Aorta (tissue), 5 donors: ENCODE data around the gene ITCH. TPM values are rescaled to one million over a fixed set of nuclear protein-coding genes. Genes with fewer than 3 reads are reported as not detected.
"Not testable (repeated sequence)": the region's sequence is repeated elsewhere in the genome, so short reads cannot be mapped to it uniquely, and the experiment has no call there.

Source experiments
- ATAC-seq: fragments of 200-7000 bp; cut with Tn5 transposase; one replicate; pipeline ENCODE4 v1.9.1; 2022; ENCODE audit warnings: moderate library complexity; ENCODE audit not compliant: low FRiP score
- DNase-seq, 2 donors: peaks; one replicate each; pipeline ENCODE4 v3.0.0-alpha.2; 2020
- H3K27ac ChIP-seq, 2 donors: one replicate each; pipeline ENCODE4 v1.5.1; 2013; ENCODE audit warnings: low read length in 2 of 2, mild to moderate bottlenecking in 2 of 2, moderate library complexity in 2 of 2, control low read depth in 1 of 2, inconsistent platforms in 1 of 2, low read depth in 1 of 2
- H3K27me3 ChIP-seq, 2 donors: one replicate each; pipeline ENCODE4 v1.6.1; 2013; ENCODE audit warnings: control low read depth in 1 of 2, low read length in 1 of 2, mild to moderate bottlenecking in 1 of 2, moderate library complexity in 1 of 2; ENCODE audit not compliant: insufficient read depth in 2 of 2, control insufficient read depth in 1 of 2
- H3K36me3 ChIP-seq, 2 donors: one replicate each; pipeline ENCODE4 v1.6.1; 2013; ENCODE audit warnings: control low read depth in 1 of 2, low read length in 1 of 2, mild to moderate bottlenecking in 1 of 2; ENCODE audit not compliant: insufficient read depth in 2 of 2, control insufficient read depth in 1 of 2
- H3K4me1 ChIP-seq, 2 donors: one replicate each; pipeline ENCODE4 v1.6.1; 2013; ENCODE audit warnings: low read length in 2 of 2, control low read depth in 1 of 2, mild to moderate bottlenecking in 1 of 2, moderate library complexity in 1 of 2; ENCODE audit not compliant: insufficient read depth in 2 of 2, control insufficient read depth in 1 of 2
- H3K4me3 ChIP-seq, 2 donors: one replicate each; pipeline ENCODE4 v1.5.1; 2013; ENCODE audit warnings: low read length in 2 of 2, control low read depth in 1 of 2, mild to moderate bottlenecking in 1 of 2
- H3K9me3 ChIP-seq: one replicate; pipeline ENCODE4 v1.6.1; 2013; ENCODE audit warnings: mild to moderate bottlenecking, low read length; ENCODE audit not compliant: control insufficient read depth
- WGBS, 2 donors: extraction: QIAGEN DNeasy Blood & Tissue Kit; methylation state at CpG; one replicate each; pipeline ENCODE4 v1.1.7; 2013; 5-methylcytosine and 5-hydroxymethylcytosine counted together
- intact Hi-C, 2 donors: fragments of 100-400 bp; cut with DNase I; formaldehyde crosslinking; loops; one replicate each; pipeline versions ENCODE4 v1.14.2 to v1.15.0; 2022
- polyA plus RNA-seq, 2 donors: library from polyadenylated mRNA; stranded (reverse); fragments of 200-250 nt; gene quantifications; one replicate each; pipeline ENCODE4 v1.2.3, GENCODE V29; 2013
- total RNA-seq, 2 donors: library from RNA; stranded (reverse); fragmentation: NEBNext Ultra II Directional; extraction: Animal tissue kit (Norgen Biotek cat#: 25700); gene quantifications; one replicate each; pipeline ENCODE4 v1.2.1, GENCODE V29; 2021
- donor health status: healthy with polysubstance abuse.
- donor health status: Bipolar disorder and iron deficiency.
- donor health status: DM: no; HTN: no; CAD: no.
- donor health status: DM: no; HTN: no; CAD: no.
- donor health status: DM: yes; HTN: yes; CAD: no.

ITCH gene
- total and polyA plus RNA-seq, 4 donors: 11.7 to 66.2 (median 36.8) TPM

- H3K36me3 ChIP-seq: no peaks in the 10 kb centered on the region
- no peak for ATAC-seq
- no peaks in the 10 kb centered on the region for H3K9me3 ChIP-seq
- no peak overlapping the region for H3K27ac ChIP-seq
- H3K27me3 ChIP-seq: no peaks in the 10 kb centered on the region
- no peak overlapping the region for H3K4me3 ChIP-seq
- H3K4me1 ChIP-seq: no peaks in the 10 kb centered on the region
- DNase-seq: no peak
- WGBS, 2 donors: 44 to 49% methylated on average over 6 of the region's 6 CpGs
- intact Hi-C loops: no loop called here
These were observed 109.3 kb downstream of the ITCH start for GRCh38 chr20:34472246-34472925.

- H3K36me3 ChIP-seq: no peaks in the 10 kb centered on the region
- H3K27ac ChIP-seq: no peak overlapping the region
- WGBS, 2 donors: 75 to 81% methylated on average over 5 of the region's 5 CpGs
These were observed 110.3 kb downstream of the ITCH start for GRCh38 chr20:34473262-34473883.

GRCh38 chr20:34475979-34476736 is 113.1 kb downstream of the ITCH start:
- Histone ChIP-seq H3K27ac (no peak overlapping the region), H3K9me3 (no peaks in the 10 kb centered on the region), H3K4me1 (no peaks in the 10 kb centered on the region), H3K4me3 (no peak overlapping the region), H3K36me3 (no peaks in the 10 kb centered on the region), H3K27me3 (no peaks in the 10 kb centered on the region)
- DNase-seq (peak; percentile 66 to 88), ATAC-seq (peak; percentile 93)
- intact Hi-C loops: loop anchor here in 1 of 2 donors (5.0 kb wide), 1 partner anchor 164 kb away; no protein-coding TSS in a partner anchor
- WGBS, 2 donors: 7 to 15% methylated on average over 38 of the region's 38 CpGs

More at GRCh38 chr20:34473262-34473883, 110.3 kb downstream of the ITCH start:
- no peaks in the 10 kb centered on the region for H3K27me3 ChIP-seq
- DNase-seq (no peak), ATAC-seq (no peak)
- H3K9me3 ChIP-seq: no peaks in the 10 kb centered on the region
- H3K4me1 ChIP-seq: no peaks in the 10 kb centered on the region
- intact Hi-C loops: no loop called here
- H3K4me3 ChIP-seq: no peak overlapping the region

- WGBS, 2 donors: 94 to 95% methylated on average over 4 of the region's 4 CpGs
- ATAC-seq (no peak), DNase-seq (no peak)
- Histone ChIP-seq H3K36me3 (no peaks in the 10 kb centered on the region), H3K27me3 (no peaks in the 10 kb centered on the region), H3K4me3 (no peak overlapping the region), H3K27ac (no peak overlapping the region), H3K9me3 (no peaks in the 10 kb centered on the region), H3K4me1 (no peaks in the 10 kb centered on the region)
- intact Hi-C loops: loop anchor here in 1 of 2 donors (5.0 kb wide), 1 partner anchor 167 kb away; no protein-coding TSS in a partner anchor
These were observed 116.6 kb downstream of the ITCH start for GRCh38 chr20:34479627-34480026.

- H3K27ac ChIP-seq, DNase-seq, H3K27me3 ChIP-seq, H3K9me3 ChIP-seq, H3K4me1 ChIP-seq, ATAC-seq, H3K4me3 ChIP-seq, H3K36me3 ChIP-seq, intact Hi-C loops: not testable (repeated sequence)
- WGBS, 2 donors: 62 to 96% methylated on average over 1 of the region's 1 CpG
These were observed 119.1 kb downstream of the ITCH start for GRCh38 chr20:34482154-34482553.

- DNase-seq, H3K4me1 ChIP-seq, H3K4me3 ChIP-seq, H3K27ac ChIP-seq, ATAC-seq, H3K9me3 ChIP-seq, H3K27me3 ChIP-seq, intact Hi-C loops, H3K36me3 ChIP-seq: not testable (repeated sequence)
- 94 to 95% methylated on average over 3 of the region's 3 CpGs for WGBS, 2 donors
These were observed 120.6 kb downstream of the ITCH start for GRCh38 chr20:34483585-34484220.

- H3K9me3 ChIP-seq: no peaks in the 10 kb centered on the region
- intact Hi-C loops: no loop called here
- H3K4me1 ChIP-seq: no peaks in the 10 kb centered on the region
- H3K36me3 ChIP-seq: no peaks in the 10 kb centered on the region
- H3K27me3 ChIP-seq: no peaks in the 10 kb centered on the region
- H3K27ac ChIP-seq: no peak overlapping the region
- ATAC-seq (no peak), DNase-seq (no peak)
- no peak overlapping the region for H3K4me3 ChIP-seq
- 68 to 80% methylated on average over 4 of the region's 4 CpGs for WGBS, 2 donors
These were observed 122.1 kb downstream of the ITCH start for GRCh38 chr20:34485068-34485634.

GRCh38 chr20:34491226-34491931 is 128.3 kb downstream of the ITCH start:
- ATAC-seq (no peak), DNase-seq (no peak)
- no peaks in the 10 kb centered on the region for H3K9me3 ChIP-seq
- intact Hi-C loops: no loop called here
- H3K27ac ChIP-seq: no peak overlapping the region
- no peaks in the 10 kb centered on the region for H3K36me3 ChIP-seq
- H3K4me3 ChIP-seq: no peak overlapping the region
- H3K4me1 ChIP-seq: no peaks in the 10 kb centered on the region
- 92 to 95% methylated on average over 4 of the region's 4 CpGs for WGBS, 2 donors
- no peaks in the 10 kb centered on the region for H3K27me3 ChIP-seq
